Endothelial cell of umbilical vein (primary cell): ENCODE results near the gene RFX1. TPM values are rescaled to one million over a fixed set of nuclear protein-coding genes. Genes with fewer than 3 reads are reported as not detected.
A peak's percentile ranks its signal among the peaks of the same experiment; 100 is the strongest.

Experiments
- BruUV-seq: library from RNA; stranded (reverse); fragments of 400-500 nt; replicated peaks from 2 replicates; lab custom pipeline; 2021; lab: Mats Ljungman, UMichigan
- CTCF ChIA-PET: fragments of 300-600, 350-600 bp; sonication (Branson Sonifier 250); formaldehyde crosslinking; loops from one replicate; lab custom pipeline; 2021; ENCODE audit warnings: antibody characterized with exemption, inconsistent platforms; lab: Charles Lee
- POLR2A ChIA-PET: fragments of 300-600, 350-600 bp; sonication (Branson Sonifier 250); formaldehyde crosslinking; loops from one replicate; lab custom pipeline; 2021; ENCODE audit warnings: antibody characterized with exemption, inconsistent platforms; lab: Charles Lee
- DNase-seq: peaks from one replicate; pipeline ENCODE4 v3.0.0-alpha.2; 2011; ENCODE audit warnings: low read depth, low spot score
- FAIRE-seq: peaks from 2 replicates; lab custom pipeline; 2011; peaks lifted over from hg19 to GRCh38; lab: Jason Lieb, UNC
- H2AFZ ChIP-seq: 2 replicates; pipeline ENCODE4 v1.6.0; 2012; ENCODE audit warnings: low read depth, low read length, control low read depth, inconsistent platforms
- H3K27ac ChIP-seq: 2 replicates; pipeline ENCODE4 v1.5.1; 2011; ENCODE audit warnings: low read depth, mild to moderate bottlenecking, control low read depth, low read length, moderate library complexity; ENCODE audit not compliant: insufficient read depth
- H3K27me3 ChIP-seq, 2 experiments: 2 replicates each; pipeline versions ENCODE4 v1.6.0 to v1.6.1; 2011; ENCODE audit warnings: low read length in 2 of 2, mixed read lengths in 1 of 2; ENCODE audit not compliant: control insufficient read depth in 2 of 2, insufficient read depth in 2 of 2
- H3K36me3 ChIP-seq, 2 experiments: 2 replicates in 1 of 2; 3 replicates in 1 of 2; pipeline ENCODE4 v1.5.1; 2011; ENCODE audit warnings: low read length in 2 of 2, mild to moderate bottlenecking in 1 of 2, moderate library complexity in 1 of 2; ENCODE audit not compliant: control insufficient read depth in 2 of 2, insufficient read depth in 2 of 2; ENCODE audit errors: extremely low read depth in 1 of 2
- H3K4me1 ChIP-seq: 3 replicates; pipeline ENCODE4 v1.5.1; 2011; ENCODE audit warnings: mild to moderate bottlenecking, low read length; ENCODE audit not compliant: control insufficient read depth, insufficient read depth; ENCODE audit errors: extremely low read depth
- H3K4me2 ChIP-seq: 2 replicates; pipeline ENCODE4 v1.6.1; 2011; ENCODE audit warnings: low read length, control low read depth, mixed read lengths; ENCODE audit not compliant: insufficient read depth
- H3K4me3 ChIP-seq, 3 experiments: fragments of 200-600 bp in 1 of 3; sonication (generic), shearing (Covaris generic) in 1 of 3; replicated peaks in 1 of 3; 2 replicates each; pipeline ENCODE4 v1.5.1; 2011 to 2016; ENCODE audit warnings: control low read depth in 3 of 3, low read length in 3 of 3, mild to moderate bottlenecking in 2 of 3, inconsistent platforms in 1 of 3, low read depth in 1 of 3, moderate library complexity in 1 of 3; ENCODE audit not compliant: insufficient read depth in 1 of 3
- H3K79me2 ChIP-seq: 2 replicates; pipeline ENCODE4 v1.6.0; 2012; ENCODE audit warnings: low read length, inconsistent platforms; ENCODE audit not compliant: control insufficient read depth, insufficient read depth
- H3K9ac ChIP-seq: replicated peaks from 2 replicates; pipeline ENCODE3; 2011; ENCODE audit warnings: low read length, control low read depth; ENCODE audit not compliant: insufficient read depth; ENCODE audit errors: extremely low read depth
- H3K9me1 ChIP-seq: replicated peaks from 3 replicates; pipeline ENCODE4 v1.6.0; 2011; ENCODE audit warnings: mild to moderate bottlenecking, low read length; ENCODE audit not compliant: control insufficient read depth, insufficient read depth; ENCODE audit errors: extremely low read depth
- H3K9me3 ChIP-seq: replicated peaks from 2 replicates; pipeline ENCODE4 v1.5.1; 2012; ENCODE audit warnings: low read length, inconsistent platforms; ENCODE audit not compliant: control insufficient read depth, insufficient read depth
- H4K20me1 ChIP-seq: replicated peaks from 2 replicates; pipeline ENCODE3; 2011; ENCODE audit warnings: mild to moderate bottlenecking, low read length; ENCODE audit not compliant: control insufficient read depth, insufficient read depth; ENCODE audit errors: extremely low read depth
- CTCF ChIP-seq, 2 donors: IDR thresholded peaks; 1 replicate in 1 of 2; 2 replicates in 1 of 2; pipeline ENCODE4 v1.5.1; 2011; ENCODE audit warnings: low read length in 2 of 2, mild to moderate bottlenecking in 2 of 2, moderate library complexity in 2 of 2, control low read depth in 1 of 2, inconsistent platforms in 1 of 2, low read depth in 1 of 2; ENCODE audit not compliant: insufficient read depth in 1 of 2; ENCODE audit errors: extremely low read depth in 1 of 2
- POLR2A ChIP-seq: IDR thresholded peaks from 2 replicates; pipeline ENCODE4 v1.6.1; 2012; ENCODE audit warnings: low read depth, mild to moderate bottlenecking, control low read depth, low read length
- dilution Hi-C: fragments of 300-500 bp; cut with MboI; formaldehyde crosslinking; loops from one replicate; pipeline ENCODE4 v1.15.0; 2019; ENCODE audit warnings: low sequenced_read_pairs; ENCODE audit not compliant: extremely low pct_ligation_motif_present
- intact Hi-C: fragments of 100-400 bp; cut with micrococcal nuclease; formaldehyde crosslinking; loops from one replicate; pipeline ENCODE4 v1.10.0; 2022
- polyA plus RNA-seq, 4 experiments: library from polyadenylated mRNA; depleted of rRNA in 3 of 4; stranded (reverse) in 3 of 4; unstranded in 1 of 4; fragments of >200 nt; gene quantifications; 2 replicates each; pipeline versions ENCODE4 v1.2.1 to v1.2.3, GENCODE V29; 2011 to 2012; ENCODE audit warnings: missing spikeins in 1 of 4
- total RNA-seq: library from RNA; stranded (reverse); gene quantifications from 2 replicates; pipeline ENCODE4 v1.2.3, GENCODE V29; 2021

RFX1 gene
- total and polyA plus RNA-seq, 2 donors (not counting 3 experiments of a cell fraction or from before 2014, with no cell fraction given) = 2.3 to 14.7 TPM

- Histone ChIP-seq H3K79me2 (no peaks in the 10 kb centered on the region), H4K20me1 (no peaks in the 10 kb centered on the region), H3K4me1 (no peaks in the 10 kb centered on the region), H3K4me3 (no peak overlapping the region), H3K9me3 (no peaks in the 10 kb centered on the region), H3K36me3 (peaks cover 15 to 29% of the 10 kb centered on the region in 2 experiments), H3K27ac (no peak overlapping the region), H3K9me1 (no peaks in the 10 kb centered on the region), H3K9ac (no peak overlapping the region), H3K27me3 (no peaks in the 10 kb centered on the region), H3K4me2 (no peak overlapping the region), H2AFZ (no peak overlapping the region)
- CTCF ChIA-PET = interaction anchor here (0.7 to 2.4 kb wide), 6 partner anchors 72 to 176 kb away, joined by 3 to 13 read pairs (median 4); partner anchors contain the start of genes ASF1B, IL27RA and MISP3
- DNase-seq (no peak), FAIRE-seq (no peak)
- TF ChIP-seq POLR2A = no peak
- peak; percentile 19 to 44 for TF ChIP-seq CTCF (IDR thresholded peaks at IDR 0.05; ENCODE audit: extremely low read depth in 1 of 2, insufficient read depth in 1 of 2, low read depth in 1 of 2, low read length in 2 of 2)
- POLR2A ChIA-PET = no interaction called here
- intact Hi-C loops = loop anchor here (1.0 kb wide), 1 partner anchor 45 kb away; no protein-coding TSS in a partner anchor
- dilution Hi-C loops = no loop called here
- BruUV-seq = no TSS peak
These were observed 45.9 kb downstream of the RFX1 start for GRCh38 chr19:13959962-13960862.
